ENCODE measurements around the gene TENM3. TPM values are rescaled to one million over a fixed set of nuclear protein-coding genes. Genes with fewer than 3 reads are reported as not detected.

TENM3 gene
- total RNA-seq, 1 donor, result 24.2 TPM

- TF ChIP-seq CTCF (IDR thresholded peaks at IDR 0.05; ENCODE audit: insufficient read depth, low read depth, low read length), result no peak
- DNase-seq (ENCODE audit: low read depth), result no peak
- H3K4me3 ChIP-seq (ENCODE audit: low read depth, low read length), result no peak overlapping the region
Measured at GRCh38 chr4:182827166-182827565, 584.0 kb downstream of the TENM3 start.

- no peak overlapping the region for H3K4me3 ChIP-seq (ENCODE audit: low read depth, low read length)
- DNase-seq (ENCODE audit: low read depth), result no peak
- no peak for TF ChIP-seq CTCF (IDR thresholded peaks at IDR 0.05; ENCODE audit: insufficient read depth, low read depth, low read length)
Measured at GRCh38 chr4:182827954-182828353, 584.8 kb downstream of the TENM3 start.

GRCh38 chr4:182828360-182829025 is 585.3 kb downstream of the TENM3 start:
- no peak for DNase-seq (ENCODE audit: low read depth)
- no peak for TF ChIP-seq CTCF (IDR thresholded peaks at IDR 0.05; ENCODE audit: insufficient read depth, low read depth, low read length)
- no peak overlapping the region for H3K4me3 ChIP-seq (ENCODE audit: low read depth, low read length)

GRCh38 chr4:182829196-182829595 is 586.0 kb downstream of the TENM3 start:
- DNase-seq (ENCODE audit: low read depth), result no peak
- H3K4me3 ChIP-seq (ENCODE audit: low read depth, low read length), result no peak overlapping the region
- no peak for TF ChIP-seq CTCF (IDR thresholded peaks at IDR 0.05; ENCODE audit: insufficient read depth, low read depth, low read length)

- no peak for TF ChIP-seq CTCF (IDR thresholded peaks at IDR 0.05; ENCODE audit: insufficient read depth, low read depth, low read length)
- H3K4me3 ChIP-seq (ENCODE audit: low read depth, low read length), result no peak overlapping the region
- no peak for DNase-seq (ENCODE audit: low read depth)
Measured at GRCh38 chr4:182831376-182831775, 588.2 kb downstream of the TENM3 start.

GRCh38 chr4:182832352-182833120 is 589.3 kb downstream of the TENM3 start:
- TF ChIP-seq CTCF (IDR thresholded peaks at IDR 0.05; ENCODE audit: insufficient read depth, low read depth, low read length), result no peak
- H3K4me3 ChIP-seq (ENCODE audit: low read depth, low read length), result no peak overlapping the region
- DNase-seq (ENCODE audit: low read depth), result no peak
